ENCODE data around the gene COX19. TPM values are rescaled to one million over a fixed set of nuclear protein-coding genes. Genes with fewer than 3 reads are reported as not detected.

COX19 gene
- total and polyA plus RNA-seq, 2 of the 13 experiments (the other 11 are each of a cell fraction or from before 2014, with no cell fraction given): 11.5 to 21.7 TPM

DNA sequence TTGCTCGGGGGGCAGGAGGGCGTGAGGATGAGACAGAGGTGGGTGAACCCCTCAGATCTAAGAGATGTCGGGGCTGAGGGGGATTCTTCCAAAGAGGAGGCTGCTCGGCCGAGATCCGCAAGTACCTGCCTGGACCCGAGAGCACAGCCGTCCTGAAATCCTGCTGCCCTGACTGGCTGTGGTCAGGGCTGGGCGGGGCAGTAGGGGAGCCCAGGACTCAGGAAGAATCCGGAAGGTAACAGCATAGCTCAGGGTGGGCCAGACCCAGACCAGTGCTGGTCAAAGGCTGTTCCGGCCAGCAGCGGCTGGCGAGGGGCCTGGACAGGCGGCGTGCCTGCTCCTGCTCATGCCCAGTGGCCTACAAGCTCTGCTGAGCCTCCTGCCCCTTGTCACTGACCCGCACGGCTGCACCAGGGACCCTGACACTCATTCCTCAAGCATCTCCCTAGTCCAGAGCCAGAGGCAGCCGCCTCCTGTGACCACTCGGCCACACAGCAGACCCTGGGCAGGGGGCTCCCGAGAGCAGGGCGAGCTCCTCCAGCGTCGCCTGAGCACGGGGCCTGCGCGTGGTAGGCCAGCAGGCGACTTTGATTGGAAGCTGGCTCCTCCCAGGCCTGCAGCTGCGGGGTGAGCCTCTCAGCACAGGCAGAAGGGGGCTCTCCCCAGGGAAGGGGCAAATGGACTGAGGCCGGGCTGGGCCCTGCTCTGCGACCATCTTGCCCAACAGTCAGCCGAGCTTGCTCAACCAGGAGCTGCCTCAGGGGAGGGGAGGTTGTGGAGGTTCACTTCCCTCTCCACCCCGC is 17.7 kb downstream of the COX19 start (continued):
- TF ChIP-seq, protein P1, sequence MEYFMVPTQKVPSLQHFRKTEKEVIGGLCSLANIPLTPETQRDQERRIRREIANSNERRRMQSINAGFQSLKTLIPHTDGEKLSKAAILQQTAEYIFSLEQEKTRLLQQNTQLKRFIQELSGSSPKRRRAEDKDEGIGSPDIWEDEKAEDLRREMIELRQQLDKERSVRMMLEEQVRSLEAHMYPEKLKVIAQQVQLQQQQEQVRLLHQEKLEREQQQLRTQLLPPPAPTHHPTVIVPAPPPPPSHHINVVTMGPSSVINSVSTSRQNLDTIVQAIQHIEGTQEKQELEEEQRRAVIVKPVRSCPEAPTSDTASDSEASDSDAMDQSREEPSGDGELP (IDR thresholded peaks at IDR 0.05; ENCODE audit: borderline replicate concordance, low read depth): peak; percentile 50
- TF ChIP-seq KDM1A (CRISPR knock-in tag; IDR thresholded peaks at IDR 0.05) (peak; percentile 86; the same call in 1 of the 2 replicates), CENPT (CRISPR knock-in tag; IDR thresholded peaks at IDR 0.05; ENCODE audit: low read depth) (0 out of 2 replicates have a peak, but pooled peaks have one; percentile 11), ZNF296 (CRISPR knock-in tag; conservative IDR thresholded peaks at IDR 0.05) (peak; percentile 90; the same call in 1 of the 2 replicates), ZSCAN31 (CRISPR knock-in tag; IDR thresholded peaks at IDR 0.05; ENCODE audit: low read depth) (peak; percentile 98), ZNF878 (CRISPR knock-in tag; IDR thresholded peaks at IDR 0.05) (peak; percentile 87), ZNF616 (CRISPR knock-in tag; IDR thresholded peaks at IDR 0.05; ENCODE audit: low read depth) (peak; percentile 87; the same call in 1 of the 2 replicates), NCOA2 (CRISPR knock-in tag; IDR thresholded peaks at IDR 0.05) (peak; percentile 12; the same call in 1 of the 2 replicates), MED8 (CRISPR knock-in tag; IDR thresholded peaks at IDR 0.05; ENCODE audit: insufficient replicate concordance) (peak; percentile 70), LCORL (IDR thresholded peaks at IDR 0.05) (no peak), LCORL (CRISPR knock-in tag; IDR thresholded peaks at IDR 0.05) (peak; percentile 88), ZNF205 (CRISPR knock-in tag; IDR thresholded peaks at IDR 0.05) (no peak; the same call in 1 of the 2 replicates), ZBTB7A (CRISPR knock-in tag; IDR thresholded peaks at IDR 0.05) (peak; percentile 96), CHD2 (IDR thresholded peaks at IDR 0.05; ENCODE audit: low read depth, low read length) (0 out of 2 replicates have a peak, but pooled peaks have one; percentile 22), ARID2 (CRISPR knock-in tag; IDR thresholded peaks at IDR 0.05; ENCODE audit: borderline replicate concordance) (peak; percentile 68; the same call in 1 of the 2 replicates), ZIK1 (CRISPR knock-in tag; IDR thresholded peaks at IDR 0.05; ENCODE audit: borderline replicate concordance, low read depth) (0 out of 2 replicates have a peak, but pooled peaks have one; percentile 77), ZBTB3 (CRISPR knock-in tag; IDR thresholded peaks at IDR 0.05; ENCODE audit: borderline replicate concordance, low read depth) (no peak), GATA4 (IDR thresholded peaks at IDR 0.05; ENCODE audit: borderline replicate concordance, low read depth) (peak; percentile 56; the same call in 1 of the 2 replicates)
- TF ChIP-seq, protein P2, sequence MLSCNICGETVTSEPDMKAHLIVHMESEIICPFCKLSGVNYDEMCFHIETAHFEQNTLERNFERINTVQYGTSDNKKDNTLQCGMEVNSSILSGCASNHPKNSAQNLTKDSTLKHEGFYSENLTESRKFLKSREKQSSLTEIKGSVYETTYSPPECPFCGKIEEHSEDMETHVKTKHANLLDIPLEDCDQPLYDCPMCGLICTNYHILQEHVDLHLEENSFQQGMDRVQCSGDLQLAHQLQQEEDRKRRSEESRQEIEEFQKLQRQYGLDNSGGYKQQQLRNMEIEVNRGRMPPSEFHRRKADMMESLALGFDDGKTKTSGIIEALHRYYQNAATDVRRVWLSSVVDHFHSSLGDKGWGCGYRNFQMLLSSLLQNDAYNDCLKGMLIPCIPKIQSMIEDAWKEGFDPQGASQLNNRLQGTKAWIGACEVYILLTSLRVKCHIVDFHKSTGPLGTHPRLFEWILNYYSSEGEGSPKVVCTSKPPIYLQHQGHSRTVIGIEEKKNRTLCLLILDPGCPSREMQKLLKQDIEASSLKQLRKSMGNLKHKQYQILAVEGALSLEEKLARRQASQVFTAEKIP (CRISPR knock-in tag; IDR thresholded peaks at IDR 0.05; ENCODE audit: borderline replicate concordance): no peak
- TF ChIP-seq, protein P3, sequence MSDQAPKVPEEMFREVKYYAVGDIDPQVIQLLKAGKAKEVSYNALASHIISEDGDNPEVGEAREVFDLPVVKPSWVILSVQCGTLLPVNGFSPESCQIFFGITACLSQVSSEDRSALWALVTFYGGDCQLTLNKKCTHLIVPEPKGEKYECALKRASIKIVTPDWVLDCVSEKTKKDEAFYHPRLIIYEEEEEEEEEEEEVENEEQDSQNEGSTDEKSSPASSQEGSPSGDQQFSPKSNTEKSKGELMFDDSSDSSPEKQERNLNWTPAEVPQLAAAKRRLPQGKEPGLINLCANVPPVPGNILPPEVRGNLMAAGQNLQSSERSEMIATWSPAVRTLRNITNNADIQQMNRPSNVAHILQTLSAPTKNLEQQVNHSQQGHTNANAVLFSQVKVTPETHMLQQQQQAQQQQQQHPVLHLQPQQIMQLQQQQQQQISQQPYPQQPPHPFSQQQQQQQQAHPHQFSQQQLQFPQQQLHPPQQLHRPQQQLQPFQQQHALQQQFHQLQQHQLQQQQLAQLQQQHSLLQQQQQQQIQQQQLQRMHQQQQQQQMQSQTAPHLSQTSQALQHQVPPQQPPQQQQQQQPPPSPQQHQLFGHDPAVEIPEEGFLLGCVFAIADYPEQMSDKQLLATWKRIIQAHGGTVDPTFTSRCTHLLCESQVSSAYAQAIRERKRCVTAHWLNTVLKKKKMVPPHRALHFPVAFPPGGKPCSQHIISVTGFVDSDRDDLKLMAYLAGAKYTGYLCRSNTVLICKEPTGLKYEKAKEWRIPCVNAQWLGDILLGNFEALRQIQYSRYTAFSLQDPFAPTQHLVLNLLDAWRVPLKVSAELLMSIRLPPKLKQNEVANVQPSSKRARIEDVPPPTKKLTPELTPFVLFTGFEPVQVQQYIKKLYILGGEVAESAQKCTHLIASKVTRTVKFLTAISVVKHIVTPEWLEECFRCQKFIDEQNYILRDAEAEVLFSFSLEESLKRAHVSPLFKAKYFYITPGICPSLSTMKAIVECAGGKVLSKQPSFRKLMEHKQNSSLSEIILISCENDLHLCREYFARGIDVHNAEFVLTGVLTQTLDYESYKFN (CRISPR knock-in tag; conservative IDR thresholded peaks at IDR 0.05): peak; percentile 80
- TF ChIP-seq, protein P4, sequence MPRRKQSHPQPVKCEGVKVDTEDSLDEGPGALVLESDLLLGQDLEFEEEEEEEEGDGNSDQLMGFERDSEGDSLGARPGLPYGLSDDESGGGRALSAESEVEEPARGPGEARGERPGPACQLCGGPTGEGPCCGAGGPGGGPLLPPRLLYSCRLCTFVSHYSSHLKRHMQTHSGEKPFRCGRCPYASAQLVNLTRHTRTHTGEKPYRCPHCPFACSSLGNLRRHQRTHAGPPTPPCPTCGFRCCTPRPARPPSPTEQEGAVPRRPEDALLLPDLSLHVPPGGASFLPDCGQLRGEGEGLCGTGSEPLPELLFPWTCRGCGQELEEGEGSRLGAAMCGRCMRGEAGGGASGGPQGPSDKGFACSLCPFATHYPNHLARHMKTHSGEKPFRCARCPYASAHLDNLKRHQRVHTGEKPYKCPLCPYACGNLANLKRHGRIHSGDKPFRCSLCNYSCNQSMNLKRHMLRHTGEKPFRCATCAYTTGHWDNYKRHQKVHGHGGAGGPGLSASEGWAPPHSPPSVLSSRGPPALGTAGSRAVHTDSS (CRISPR knock-in tag; conservative IDR thresholded peaks at IDR 0.05): no peak
